GM18951 (cell line): Measurements from ENCODE around the gene NEMF.
"Not testable (repeated sequence)": the region's sequence is repeated elsewhere in the genome, so short reads cannot be mapped to it uniquely, and the experiment has no call there.

Experiments used
- POLR2A ChIP-seq: IDR thresholded peaks from 4 replicates; pipeline ENCODE4 v1.6.1; 2011; ENCODE audit warnings: mild to moderate bottlenecking; ENCODE audit not compliant: insufficient read length, insufficient read depth; ENCODE audit errors: extremely low read depth
- in situ Hi-C: fragments of 300-500 bp; cut with MboI; formaldehyde crosslinking; loops from one replicate; pipeline ENCODE4 v1.12.0; 2022; ENCODE audit warnings: low sequenced_read_pairs, mixed read lengths, inconsistent platforms; ENCODE audit not compliant: unreplicated experiment

NEMF gene

GRCh38 chr14:49828640-49829039, 23.9 kb downstream of the NEMF start:
- TF ChIP-seq POLR2A = no peak
- in situ Hi-C loops = no loop called here

GRCh38 chr14:49820176-49820575, 32.4 kb downstream of the NEMF start:
- TF ChIP-seq POLR2A = no peak
- in situ Hi-C loops = no loop called here

- in situ Hi-C loops = no loop called here
- no peak for TF ChIP-seq POLR2A
These were observed 35.7 kb downstream of the NEMF start for GRCh38 chr14:49816844-49817243.

- in situ Hi-C loops = not testable (repeated sequence)
These were observed 36.5 kb downstream of the NEMF start for GRCh38 chr14:49816118-49816517.

- in situ Hi-C loops = no loop called here
- no peak for TF ChIP-seq POLR2A
These were observed 43.8 kb downstream of the NEMF start for GRCh38 chr14:49808780-49809179.

- TF ChIP-seq POLR2A = no peak
- in situ Hi-C loops = no loop called here
These were observed 56.6 kb downstream of the NEMF start for GRCh38 chr14:49796025-49796424.

- TF ChIP-seq POLR2A = no peak
- in situ Hi-C loops = no loop called here
These were observed 60.0 kb downstream of the NEMF start for GRCh38 chr14:49792618-49793017.

- TF ChIP-seq POLR2A = no peak
- in situ Hi-C loops = no loop called here
These were observed 66.3 kb downstream of the NEMF start for GRCh38 chr14:49786315-49786714.

GRCh38 chr14:49783394-49784014, 69.1 kb downstream of the NEMF start:
- no peak for TF ChIP-seq POLR2A
- in situ Hi-C loops = no loop called here

GRCh38 chr14:49781040-49781439, 71.5 kb downstream of the NEMF start:
- in situ Hi-C loops = not testable (repeated sequence)

GRCh38 chr14:49778421-49778820, 74.2 kb downstream of the NEMF start:
- no peak for TF ChIP-seq POLR2A
- in situ Hi-C loops = no loop called here

- in situ Hi-C loops = no loop called here
These were observed 78.5 kb downstream of the NEMF start for GRCh38 chr14:49774106-49774505.

GRCh38 chr14:49771691-49772090, 80.9 kb downstream of the NEMF start:
- in situ Hi-C loops = not testable (repeated sequence)

More at GRCh38 chr14:49774106-49774505, 78.5 kb downstream of the NEMF start:
- no peak for TF ChIP-seq POLR2A

GRCh38 chr14:49770212-49770817, 82.3 kb downstream of the NEMF start:
- no peak for TF ChIP-seq POLR2A
- in situ Hi-C loops = no loop called here
